Central memory CD8-positive, alpha-beta T cell (primary cell): ENCODE data around the gene PPM1F.

Experiments used
- ATAC-seq: fragments of 150-1000 bp; cut with Tn5 transposase; replicated peaks from 2 replicates; pipeline ENCODE4 v1.10.0; 2022; ENCODE audit warnings: mild to moderate bottlenecking, moderate FRiP score, moderate number of reproducible peaks; ENCODE audit not compliant: poor library complexity, severe bottlenecking; ENCODE audit errors: extremely low read depth
- DNase-seq, 2 donors: peaks; one replicate each; pipeline ENCODE4 v3.0.0; 2021; ENCODE audit warnings: low spot score in 2 of 2
- H3K27ac Mint-ChIP-seq: one replicate; pipeline ENCODE4 v1.8.0; 2022; ENCODE audit warnings: low read depth, mild to moderate bottlenecking, moderate library complexity, mixed read lengths
- H3K27me3 Mint-ChIP-seq: one replicate; pipeline ENCODE4 v1.8.0; 2022; ENCODE audit warnings: mixed read lengths
- H3K36me3 Mint-ChIP-seq: one replicate; pipeline ENCODE4 v1.8.0; 2022; ENCODE audit warnings: mild to moderate bottlenecking, moderate library complexity, mixed read lengths; ENCODE audit not compliant: insufficient read depth
- H3K4me1 Mint-ChIP-seq: one replicate; pipeline ENCODE4 v1.8.0; 2022; ENCODE audit warnings: mixed read lengths
- H3K4me3 Mint-ChIP-seq: one replicate; pipeline ENCODE4 v1.8.0; 2022; ENCODE audit warnings: mild to moderate bottlenecking, moderate library complexity, mixed read lengths
- H3K9me3 Mint-ChIP-seq: one replicate; pipeline ENCODE4 v1.8.0; 2022; ENCODE audit warnings: mixed read lengths

Gene PPM1F

DNA sequence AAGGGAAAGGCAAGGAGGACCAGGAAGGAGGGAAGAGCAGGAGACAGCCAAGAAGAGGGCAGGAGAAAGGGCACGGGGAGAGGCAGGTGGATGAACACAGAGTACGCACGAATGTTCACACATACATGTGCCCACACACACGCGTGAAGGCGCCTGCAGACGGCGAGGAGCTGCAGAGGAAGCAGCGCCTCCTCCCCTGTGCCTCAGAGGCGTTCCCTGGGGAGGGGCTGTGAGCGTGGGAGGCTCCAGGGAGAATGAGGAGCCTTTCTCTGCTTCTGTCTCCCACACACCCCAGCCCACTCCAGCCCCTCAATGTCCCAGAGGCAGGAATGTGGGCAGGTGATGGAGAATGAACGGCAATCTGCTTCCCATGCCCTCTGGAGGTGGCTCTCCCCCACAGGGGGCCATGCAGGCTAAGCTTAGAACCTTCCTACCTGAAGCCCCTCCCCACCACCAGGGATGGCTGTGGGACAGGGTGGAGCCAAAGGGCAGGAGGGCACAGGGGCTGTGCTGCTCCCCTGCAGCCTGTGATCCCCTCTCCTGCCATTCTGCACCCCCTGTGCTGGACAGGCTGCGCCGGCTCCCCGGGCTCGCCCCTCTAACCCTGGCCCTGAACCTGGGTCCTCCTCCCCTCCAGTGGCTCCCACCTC, 25.3 kb downstream of the PPM1F start:
- ATAC-seq, result no peak
- Mint-ChIP-seq H3K4me1 (no peaks in the 10 kb centered on the region), H3K36me3 (peaks cover 7% of the 10 kb centered on the region), H3K4me3 (no peak overlapping the region), H3K27me3 (no peaks in the 10 kb centered on the region), H3K27ac (peak overlapping the region; percentile 32), H3K9me3 (no peaks in the 10 kb centered on the region)
- no peak for DNase-seq

DNA sequence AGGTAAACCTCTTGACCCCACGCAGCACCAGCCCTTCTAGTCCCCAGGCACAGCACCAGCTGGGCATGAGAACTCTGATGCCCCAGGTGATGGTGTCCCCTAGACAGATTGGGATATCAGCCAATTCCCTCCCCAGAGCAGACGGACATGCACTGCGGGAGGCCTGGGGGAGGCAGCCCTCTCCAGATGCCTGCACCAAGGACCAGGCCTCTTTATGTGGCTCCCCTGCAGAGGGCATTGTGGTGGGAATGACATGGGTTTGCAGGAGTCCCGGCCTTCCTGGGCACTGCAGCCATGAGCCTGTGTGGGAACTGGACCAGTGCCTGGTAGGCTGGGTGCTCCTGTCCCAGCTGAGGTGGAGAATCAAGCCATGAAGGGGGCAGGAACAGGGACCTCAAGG, 25.9 kb downstream of the PPM1F start:
- Mint-ChIP-seq H3K9me3 (no peaks in the 10 kb centered on the region), H3K27ac (peak overlapping the region; percentile 32), H3K4me3 (no peak overlapping the region), H3K36me3 (peaks cover 7% of the 10 kb centered on the region), H3K4me1 (no peaks in the 10 kb centered on the region), H3K27me3 (no peaks in the 10 kb centered on the region)
- DNase-seq, result no peak
- ATAC-seq, result no peak

DNA sequence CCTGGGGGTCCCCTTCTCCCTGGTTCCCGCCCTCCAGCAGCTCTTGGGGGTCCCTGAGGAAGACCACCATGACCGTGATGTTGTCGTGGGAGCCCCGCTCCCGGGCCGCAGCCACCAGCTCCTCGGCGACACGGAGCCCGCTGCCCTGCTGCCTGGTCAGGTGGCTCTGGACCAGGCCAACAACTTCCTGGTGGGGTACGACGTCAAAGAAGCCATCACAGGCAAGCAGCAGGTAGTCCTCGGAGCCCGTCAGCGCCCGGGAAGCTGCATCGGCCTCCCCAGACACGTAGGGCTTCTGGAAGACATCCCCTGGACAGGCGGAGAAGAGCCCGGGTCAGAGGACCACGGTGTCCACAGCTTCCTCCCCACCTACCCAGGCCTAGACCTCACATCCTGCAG, 29.5 kb downstream of the PPM1F start:
- peaks cover 2% of the 10 kb centered on the region for H3K36me3 Mint-ChIP-seq
- H3K9me3 Mint-ChIP-seq, result no peaks in the 10 kb centered on the region
- H3K4me1 Mint-ChIP-seq, result no peaks in the 10 kb centered on the region
- DNase-seq (no peak), ATAC-seq (no peak)
- no peaks in the 10 kb centered on the region for H3K27me3 Mint-ChIP-seq
- no peak overlapping the region for H3K27ac Mint-ChIP-seq
- H3K4me3 Mint-ChIP-seq, result no peak overlapping the region

DNA sequence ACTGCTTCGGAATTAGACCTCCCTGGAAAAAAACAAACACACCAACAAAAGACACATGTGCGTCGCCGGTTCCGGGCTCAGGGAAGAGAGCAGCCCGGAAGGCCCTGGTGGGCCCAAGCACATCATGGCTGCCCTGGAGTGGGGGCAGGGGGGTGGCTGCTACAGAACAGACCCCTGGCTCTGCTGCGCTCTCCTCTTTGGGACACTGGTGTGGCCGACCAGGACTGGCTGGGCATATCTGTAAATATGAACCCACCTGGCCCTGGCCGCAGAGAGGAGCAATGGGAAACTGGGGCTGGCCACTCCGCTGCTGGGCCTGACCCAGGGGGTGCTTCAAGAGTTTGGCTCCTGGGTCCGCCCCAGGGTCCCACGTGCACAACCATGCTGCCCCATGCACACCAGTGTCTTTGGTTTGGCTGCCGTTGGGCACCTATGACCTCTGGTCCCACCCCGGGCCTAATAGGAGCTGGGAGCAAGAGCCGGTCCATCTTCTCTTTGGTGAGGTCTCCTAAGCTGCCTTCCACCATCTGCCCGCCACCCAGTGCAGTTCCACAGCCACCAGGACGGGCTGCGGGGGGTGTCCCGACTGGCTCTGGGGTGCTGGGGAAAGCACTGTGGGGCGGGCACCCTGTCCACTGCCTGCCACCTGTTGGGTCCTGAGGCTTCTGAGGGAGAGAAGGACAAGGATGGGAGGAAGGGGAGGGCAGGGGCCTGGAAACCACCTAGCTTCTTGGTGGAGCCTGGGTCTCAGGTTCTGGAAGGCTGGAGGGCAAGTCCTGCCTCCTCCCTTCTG, 30.1 kb downstream of the PPM1F start:
- DNase-seq (no peak), ATAC-seq (no peak)
- Mint-ChIP-seq H3K9me3 (no peaks in the 10 kb centered on the region), H3K27ac (no peak overlapping the region), H3K4me1 (no peaks in the 10 kb centered on the region), H3K27me3 (no peaks in the 10 kb centered on the region), H3K4me3 (no peak overlapping the region), H3K36me3 (peaks cover 2% of the 10 kb centered on the region)

DNA sequence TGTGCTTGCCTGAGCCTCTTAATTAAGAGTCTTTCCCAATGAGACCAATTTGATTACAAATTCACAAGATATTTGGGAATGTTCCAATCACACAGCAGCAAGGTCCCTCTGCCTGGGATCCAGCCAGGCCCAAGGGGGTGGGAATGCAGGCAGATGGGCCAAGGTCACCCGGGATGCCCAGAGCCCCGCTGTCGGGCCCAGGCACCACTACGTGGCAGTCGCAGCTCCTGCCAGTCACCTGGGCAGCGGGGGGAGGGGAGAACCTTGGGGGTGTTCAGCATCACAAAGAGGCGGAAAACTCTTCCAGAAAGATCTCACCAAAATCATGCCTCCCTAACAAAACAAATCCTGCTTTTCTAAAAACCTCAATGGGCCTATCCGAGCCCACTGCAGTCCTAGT, 30.9 kb downstream of the PPM1F start:
- Mint-ChIP-seq H3K27ac (no peak overlapping the region), H3K4me1 (no peaks in the 10 kb centered on the region), H3K27me3 (no peaks in the 10 kb centered on the region), H3K4me3 (no peak overlapping the region), H3K9me3 (no peaks in the 10 kb centered on the region), H3K36me3 (peaks cover 2% of the 10 kb centered on the region)
- ATAC-seq, result no peak
- no peak for DNase-seq

DNA sequence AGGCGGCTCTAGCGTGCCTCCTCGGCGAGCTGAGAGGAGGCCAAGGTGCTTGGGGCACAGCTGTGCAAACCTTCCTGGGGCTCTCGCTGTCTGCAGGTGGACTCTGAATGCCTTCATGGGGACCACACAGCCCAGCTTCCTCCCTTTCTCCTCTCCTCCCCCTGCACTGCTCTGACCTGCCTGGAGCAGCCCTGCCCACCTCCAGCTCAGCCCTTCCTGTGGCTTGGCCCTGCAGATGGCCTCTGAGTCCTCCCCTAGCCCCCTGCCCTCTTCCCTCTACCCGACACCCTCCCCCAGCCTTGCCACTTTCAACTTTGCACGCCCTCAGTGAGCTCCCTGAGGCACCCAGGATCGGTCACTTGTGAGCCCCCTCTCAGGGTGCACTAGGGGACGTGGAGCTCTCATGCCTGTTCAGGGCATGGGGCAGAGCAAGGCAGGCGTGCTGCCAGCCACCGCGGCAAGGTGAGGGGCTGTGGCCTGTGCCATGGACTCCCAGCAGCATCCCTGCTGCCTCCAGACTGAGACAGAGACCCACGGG, 31.4 kb downstream of the PPM1F start:
- Mint-ChIP-seq H3K27ac (no peak overlapping the region), H3K4me1 (no peaks in the 10 kb centered on the region), H3K4me3 (no peak overlapping the region), H3K36me3 (peaks cover 2% of the 10 kb centered on the region), H3K9me3 (no peaks in the 10 kb centered on the region), H3K27me3 (no peaks in the 10 kb centered on the region)
- ATAC-seq, result no peak
- no peak for DNase-seq

DNA sequence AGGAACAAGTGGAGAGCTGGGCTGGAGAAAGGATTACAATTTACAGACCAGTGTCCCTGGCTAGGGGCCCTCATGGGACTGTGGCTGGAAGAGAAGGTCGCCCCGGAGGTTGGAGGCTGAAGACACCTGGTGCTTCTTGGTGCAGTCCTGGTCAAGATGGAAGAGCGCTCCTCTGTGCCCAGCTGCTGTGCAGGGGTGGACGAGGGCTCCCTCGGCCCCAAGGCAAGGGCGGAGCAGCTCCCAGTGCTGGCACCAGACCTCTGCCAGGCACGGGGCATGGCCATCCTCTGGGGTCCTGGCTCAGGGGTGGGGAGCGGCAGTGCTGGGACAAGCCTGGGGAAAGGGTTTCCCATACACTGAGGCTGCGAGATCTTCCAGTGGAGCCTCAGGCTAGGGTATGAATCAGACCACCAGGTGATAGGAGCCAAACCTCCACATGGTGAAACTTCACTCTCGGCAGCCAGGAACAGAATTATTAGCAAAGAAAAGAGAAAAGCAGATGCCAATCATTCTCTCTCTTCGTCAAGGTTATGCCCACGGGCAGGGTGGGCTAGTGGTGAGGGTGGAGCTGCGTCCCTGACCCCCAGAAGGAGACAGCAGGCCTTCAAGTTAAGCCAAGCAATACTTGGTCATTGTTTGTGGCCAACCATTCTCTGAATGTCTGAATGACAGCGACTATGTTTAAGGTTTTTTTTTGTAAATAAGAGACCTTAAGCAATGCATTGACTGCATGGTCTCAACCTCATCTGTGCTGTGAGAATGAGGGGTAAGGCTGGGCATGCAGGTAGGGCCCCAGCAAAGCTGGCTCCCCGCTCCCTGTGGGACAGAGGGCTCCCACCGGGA, 32.1 kb downstream of the PPM1F start:
- Mint-ChIP-seq H3K27ac (no peak overlapping the region), H3K4me1 (no peaks in the 10 kb centered on the region), H3K9me3 (no peaks in the 10 kb centered on the region), H3K36me3 (peaks cover 2% of the 10 kb centered on the region), H3K4me3 (no peak overlapping the region), H3K27me3 (no peaks in the 10 kb centered on the region)
- ATAC-seq (no peak), DNase-seq (no peak)

DNA sequence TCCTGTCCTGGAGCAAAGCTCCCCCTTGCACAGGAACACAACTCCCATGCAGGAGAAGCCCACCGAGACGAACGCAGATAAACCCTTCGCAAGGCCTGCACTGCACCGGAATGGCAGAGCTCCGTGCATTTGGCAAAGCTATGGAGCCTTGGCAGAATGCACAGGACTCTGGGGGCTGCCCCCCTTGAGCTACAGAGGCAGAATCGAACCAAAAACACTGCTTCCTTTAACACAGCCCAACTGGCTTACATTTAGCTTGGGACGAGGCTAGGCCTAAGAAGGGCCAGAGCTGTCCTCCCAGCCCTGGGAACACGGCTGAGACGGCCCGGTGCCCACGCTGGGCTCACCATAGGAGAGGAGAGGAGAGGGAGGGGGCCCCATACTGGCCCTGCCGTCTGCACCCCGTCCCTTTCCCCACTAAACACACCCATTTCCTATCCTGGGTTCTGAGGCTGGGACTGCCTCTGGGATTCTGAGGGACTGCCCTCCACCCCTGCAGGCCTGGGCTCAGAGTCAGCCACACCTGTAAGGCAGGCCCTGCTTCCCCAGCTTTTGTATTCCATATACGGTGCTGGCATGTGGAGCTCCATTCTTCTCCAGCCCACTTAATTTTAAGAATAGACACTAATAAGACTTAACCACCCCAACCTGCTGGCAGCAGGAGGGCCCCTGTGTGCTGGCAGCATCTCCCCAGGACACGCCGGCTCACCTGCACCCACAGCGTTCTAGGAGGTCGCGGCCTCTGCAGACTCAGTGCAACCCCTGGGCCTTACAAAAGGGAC, 32.9 kb downstream of the PPM1F start:
- Mint-ChIP-seq H3K9me3 (no peaks in the 10 kb centered on the region), H3K36me3 (no peaks in the 10 kb centered on the region), H3K27me3 (no peaks in the 10 kb centered on the region), H3K4me1 (no peaks in the 10 kb centered on the region), H3K4me3 (no peak overlapping the region), H3K27ac (no peak overlapping the region)
- ATAC-seq (no peak), DNase-seq (no peak)

DNA sequence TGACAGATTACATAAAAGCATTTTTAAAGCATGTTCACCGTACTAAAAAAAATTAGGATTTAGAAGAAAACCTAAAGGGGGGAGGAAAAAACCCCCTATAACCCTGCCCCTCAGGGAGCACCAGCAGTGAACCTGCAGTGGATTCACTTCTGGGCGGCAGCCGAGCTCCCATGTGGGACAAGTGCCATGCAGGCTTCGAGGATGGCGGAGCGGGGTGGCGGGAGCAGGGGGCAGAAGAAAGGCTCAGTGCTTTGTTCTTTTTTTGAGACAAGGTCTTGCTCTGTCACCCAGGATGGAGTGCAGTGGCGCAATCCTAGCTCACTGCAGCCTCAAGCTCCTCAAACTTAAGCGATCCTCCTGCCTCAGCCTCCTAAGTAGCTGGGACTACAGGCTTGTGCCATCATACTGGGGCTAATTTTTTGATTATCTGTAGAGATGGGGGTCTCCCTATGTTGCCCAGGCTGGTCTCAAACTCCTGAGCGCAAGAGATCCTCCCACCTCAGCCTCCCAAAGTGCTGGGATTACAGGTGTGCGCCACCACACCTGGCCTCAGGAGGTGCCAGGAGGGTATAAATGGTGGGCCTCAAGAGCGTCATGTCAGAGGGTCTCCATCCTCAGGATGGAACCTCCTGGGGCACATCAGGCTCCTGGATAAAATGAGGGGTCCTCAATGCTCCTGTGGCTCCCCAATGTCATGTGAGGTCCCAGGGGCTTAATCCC, 34.0 kb downstream of the PPM1F start:
- no peak overlapping the region for H3K27ac Mint-ChIP-seq
- no peaks in the 10 kb centered on the region for H3K9me3 Mint-ChIP-seq
- ATAC-seq (no peak), DNase-seq (no peak)
- no peaks in the 10 kb centered on the region for H3K36me3 Mint-ChIP-seq
- H3K27me3 Mint-ChIP-seq, result no peaks in the 10 kb centered on the region
- no peak overlapping the region for H3K4me3 Mint-ChIP-seq
- H3K4me1 Mint-ChIP-seq, result no peaks in the 10 kb centered on the region

DNA sequence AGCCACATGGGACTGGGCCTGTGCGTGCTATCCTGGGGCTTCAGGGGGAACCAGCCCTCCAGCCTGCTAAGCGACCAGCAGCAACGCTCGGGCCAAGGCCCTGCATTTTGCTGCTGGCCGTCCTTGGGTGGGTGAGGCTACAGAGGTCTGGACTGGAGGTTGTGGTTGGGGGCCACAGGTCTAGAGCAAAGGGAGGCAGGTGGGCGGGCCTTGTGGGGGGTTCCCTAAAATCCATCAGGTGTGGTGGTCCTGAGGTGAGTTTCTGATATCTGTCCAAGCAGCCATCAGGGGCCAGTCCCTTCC, 34.7 kb downstream of the PPM1F start:
- no peaks in the 10 kb centered on the region for H3K9me3 Mint-ChIP-seq
- H3K4me1 Mint-ChIP-seq, result no peaks in the 10 kb centered on the region
- DNase-seq, result no peak
- H3K36me3 Mint-ChIP-seq, result no peaks in the 10 kb centered on the region
- no peak overlapping the region for H3K27ac Mint-ChIP-seq
- no peak overlapping the region for H3K4me3 Mint-ChIP-seq
- no peak for ATAC-seq
- no peaks in the 10 kb centered on the region for H3K27me3 Mint-ChIP-seq

DNA sequence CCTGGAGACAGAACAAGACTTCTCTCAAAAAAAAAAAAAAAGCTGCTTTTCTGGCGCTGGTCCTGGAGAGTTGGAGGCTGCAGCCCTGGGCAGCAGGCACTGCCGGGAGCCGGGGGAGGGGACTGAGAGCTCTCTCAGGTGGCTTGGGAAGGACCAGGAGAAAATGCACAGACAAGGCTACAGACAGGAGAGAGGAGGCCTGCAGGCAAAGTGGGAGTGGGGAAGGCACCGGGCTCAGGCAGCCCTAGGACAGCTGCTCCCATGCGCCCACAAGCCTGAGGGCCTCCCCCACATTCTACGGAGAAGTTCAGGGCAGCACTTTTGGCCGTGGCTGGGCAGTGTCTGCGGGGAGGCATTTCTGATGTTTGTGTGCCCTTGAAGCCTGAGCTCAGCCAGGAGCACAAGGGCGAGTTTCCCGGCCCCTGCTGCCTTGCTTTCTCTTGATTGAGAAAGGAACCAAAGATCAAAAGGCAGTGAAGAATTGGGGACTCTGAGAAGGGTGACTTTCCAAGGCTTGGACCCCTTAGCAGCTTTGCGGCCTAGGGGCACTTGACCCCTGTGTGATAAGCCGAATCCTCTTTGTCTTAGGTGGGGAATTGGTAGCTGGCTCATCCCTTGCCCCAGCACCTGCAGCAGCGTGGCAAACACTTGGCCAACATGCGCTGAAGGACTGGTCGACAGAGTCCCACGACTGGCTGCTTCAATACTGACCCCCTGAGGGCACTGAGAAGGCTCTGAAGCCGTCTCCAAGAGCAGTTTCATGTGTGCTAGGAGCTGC, 35.3 kb downstream of the PPM1F start:
- ATAC-seq, result no peak
- no peak for DNase-seq
- H3K4me3 Mint-ChIP-seq, result no peak overlapping the region
- H3K9me3 Mint-ChIP-seq, result no peaks in the 10 kb centered on the region
- H3K4me1 Mint-ChIP-seq, result no peaks in the 10 kb centered on the region
- no peaks in the 10 kb centered on the region for H3K36me3 Mint-ChIP-seq
- peak overlapping the region; percentile 38 for H3K27ac Mint-ChIP-seq
- no peaks in the 10 kb centered on the region for H3K27me3 Mint-ChIP-seq
